CD4-positive, alpha-beta T cell (primary cell): ENCODE results near the gene SNX13. TPM values are rescaled to one million over a fixed set of nuclear protein-coding genes. Genes with fewer than 3 reads are reported as not detected.

Source experiments
- ATAC-seq: fragments of 200-7000 bp; cut with Tn5 transposase; one replicate; pipeline ENCODE4 v1.10.0; 2022; ENCODE audit warnings: mild to moderate bottlenecking; ENCODE audit not compliant: poor library complexity
- CTCF ChIA-PET: fragments of 350-600 bp; sonication (Branson Sonifier 250); formaldehyde crosslinking; loops from one replicate; lab custom pipeline; 2021; ENCODE audit warnings: antibody characterized with exemption, inconsistent platforms; lab: Charles Lee
- POLR2A ChIA-PET: fragments of 350-600 bp; sonication (Branson Sonifier 250); formaldehyde crosslinking; loops from one replicate; lab custom pipeline; 2021; ENCODE audit warnings: antibody characterized with exemption, inconsistent platforms; lab: Charles Lee
- DNase-seq, 14 experiments: peaks; one replicate each; pipeline ENCODE4 v3.0.0-alpha.2; 2013 to 2020; ENCODE audit warnings: mixed read lengths in 2 of 14
- H3K27ac ChIP-seq, 2 donors: one replicate each; pipeline versions ENCODE4 v1.5.1 to v1.7.0; 2013; ENCODE audit warnings: low read length in 2 of 2, low read depth in 1 of 2, mild to moderate bottlenecking in 1 of 2
- H3K27me3 ChIP-seq, 2 experiments: 1 replicate in 1 of 2; 2 replicates in 1 of 2; pipeline versions ENCODE4 v1.6.1 to v1.7.0; 2013; ENCODE audit warnings: low read length in 2 of 2, control low read depth in 1 of 2, mild to moderate bottlenecking in 1 of 2, moderate library complexity in 1 of 2; ENCODE audit not compliant: insufficient read depth in 2 of 2, control insufficient read depth in 1 of 2
- H3K36me3 ChIP-seq: one replicate; pipeline ENCODE4 v1.6.1; 2013; ENCODE audit warnings: low read length, control low read depth; ENCODE audit not compliant: insufficient read depth
- H3K4me1 ChIP-seq: one replicate; pipeline ENCODE4 v1.6.1; 2013; ENCODE audit warnings: low read length, control low read depth; ENCODE audit not compliant: insufficient read depth
- H3K4me3 ChIP-seq: one replicate; pipeline ENCODE4 v1.5.1; 2013; ENCODE audit warnings: mild to moderate bottlenecking, low read length, moderate library complexity
- H3K9me3 ChIP-seq, 2 experiments: 1 replicate in 1 of 2; 2 replicates in 1 of 2; pipeline versions ENCODE4 v1.6.1 to v1.7.0; 2013; ENCODE audit warnings: low read length in 2 of 2, mild to moderate bottlenecking in 2 of 2, control low read depth in 1 of 2, moderate library complexity in 1 of 2; ENCODE audit not compliant: control insufficient read depth in 1 of 2, insufficient read depth in 1 of 2
- H3K27ac Mint-ChIP-seq: one replicate; pipeline ENCODE4 v1.8.0; 2020; ENCODE audit warnings: mixed read lengths
- H3K27me3 Mint-ChIP-seq: one replicate; pipeline ENCODE4 v1.8.0; 2021; ENCODE audit warnings: mixed read lengths
- H3K36me3 Mint-ChIP-seq: one replicate; pipeline ENCODE4 v1.8.0; 2021; ENCODE audit warnings: low read depth, mixed read lengths
- H3K4me1 Mint-ChIP-seq: one replicate; pipeline ENCODE4 v1.8.0; 2021; ENCODE audit warnings: low read depth, mixed read lengths
- H3K4me3 Mint-ChIP-seq: one replicate; pipeline ENCODE4 v1.8.0; 2020; ENCODE audit warnings: mild to moderate bottlenecking, mixed read lengths
- H3K9me3 Mint-ChIP-seq: one replicate; pipeline ENCODE4 v1.8.0; 2020; ENCODE audit warnings: mixed read lengths
- CTCF ChIP-seq: fragments of 200-600 bp; IDR thresholded peaks from one replicate; pipeline ENCODE4 v1.8.0; 2022; ENCODE audit warnings: antibody characterized with exemption, mild to moderate bottlenecking
- intact Hi-C, 2 experiments: fragments of 100-400 bp; cut with DNase I in 1 of 2; cut with micrococcal nuclease in 1 of 2; formaldehyde crosslinking; loops; one replicate each; pipeline versions ENCODE4 v1.15.1 to v1.9.0; 2023 to 2025; cut with DNase I, micrococcal nuclease
- total RNA-seq, 174 experiments: library from RNA in 2 of 174; stranded (reverse) in 2 of 174; gene quantifications; one replicate each; pipeline ENCODE4 v1.2.3 and lab custom pipeline; 2021 to 2026

Gene SNX13
- total RNA-seq, 2 experiments from 2014 or later = 24.0 to 25.8 TPM

GRCh38 chr7:17771901-17772408 lies 168.3 kb downstream of the SNX13 start:
- Histone ChIP-seq H3K4me3 (no peak overlapping the region), H3K9me3 (no peaks in the 10 kb centered on the region), H3K36me3 (no peaks in the 10 kb centered on the region), H3K27ac (no peak overlapping the region), H3K4me1 (no peaks in the 10 kb centered on the region), H3K27me3 (no peaks in the 10 kb centered on the region)
- Mint-ChIP-seq H3K4me1 (no peaks in the 10 kb centered on the region), H3K4me3 (no peak overlapping the region), H3K27me3 (no peaks in the 10 kb centered on the region), H3K36me3 (no peaks in the 10 kb centered on the region), H3K9me3 (no peaks in the 10 kb centered on the region), H3K27ac (no peak overlapping the region)
- no peak for DNase-seq
- intact Hi-C loops = loop anchor here (2.0 to 10.0 kb wide), 2 partner anchors 573 to 1893 kb away; no protein-coding TSS in a partner anchor
- ChIA-PET CTCF (interaction anchor here (0.6 to 1.4 kb wide), 2 partner anchors 9 to 854 kb away, joined by 3 read pairs; no protein-coding TSS in a partner anchor), POLR2A (interaction anchor here (0.9 kb wide), 1 partner anchor 21 kb away, joined by 3 read pairs; no protein-coding TSS in a partner anchor)
- ATAC-seq = no peak
- no peak for TF ChIP-seq CTCF

- Mint-ChIP-seq H3K9me3 (no peaks in the 10 kb centered on the region), H3K36me3 (no peaks in the 10 kb centered on the region), H3K4me3 (no peak overlapping the region), H3K27me3 (no peaks in the 10 kb centered on the region), H3K27ac (no peak overlapping the region), H3K4me1 (no peaks in the 10 kb centered on the region)
- Histone ChIP-seq H3K36me3 (no peaks in the 10 kb centered on the region), H3K4me3 (no peak overlapping the region), H3K4me1 (no peaks in the 10 kb centered on the region), H3K27me3 (no peaks in the 10 kb centered on the region), H3K9me3 (no peaks in the 10 kb centered on the region), H3K27ac (no peak overlapping the region)
- ATAC-seq (no peak), DNase-seq (peak in 3 of 14 experiments; percentile 15 to 42 (median 39))
- intact Hi-C loops = loop anchor here (2.0 to 10.0 kb wide), 2 partner anchors 574 to 1894 kb away; no protein-coding TSS in a partner anchor
- no peak for TF ChIP-seq CTCF
- ChIA-PET POLR2A (interaction anchor here (1.0 kb wide), 1 partner anchor 9 kb away, joined by 3 read pairs; no protein-coding TSS in a partner anchor), CTCF (interaction anchor here (0.8 to 1.8 kb wide), 3 partner anchors 22 to 574 kb away, joined by 3 to 7 read pairs (median 3); no protein-coding TSS in a partner anchor)
Observed at GRCh38 chr7:17770710-17771375, 169.5 kb downstream of the SNX13 start.

- DNase-seq = peak in 13 of 14 experiments; percentile 6 to 67 (median 23)
- Mint-ChIP-seq H3K4me3 (no peak overlapping the region), H3K27ac (no peak overlapping the region), H3K36me3 (no peaks in the 10 kb centered on the region), H3K9me3 (no peaks in the 10 kb centered on the region), H3K4me1 (no peaks in the 10 kb centered on the region), H3K27me3 (no peaks in the 10 kb centered on the region)
- Histone ChIP-seq H3K27me3 (no peaks in the 10 kb centered on the region), H3K4me1 (no peaks in the 10 kb centered on the region), H3K9me3 (no peaks in the 10 kb centered on the region), H3K4me3 (no peak overlapping the region), H3K27ac (no peak overlapping the region), H3K36me3 (no peaks in the 10 kb centered on the region)
- TF ChIP-seq CTCF = peak; percentile 67
- ATAC-seq = no peak
- ChIA-PET POLR2A (interaction anchor here (1.0 kb wide), 1 partner anchor 10 kb away, joined by 3 read pairs; no protein-coding TSS in a partner anchor), CTCF (interaction anchor here (0.7 to 1.8 kb wide), 5 partner anchors 9 to 575 kb away, joined by 3 to 7 read pairs (median 3); no protein-coding TSS in a partner anchor)
- intact Hi-C loops = loop anchor here (2.0 to 10.0 kb wide), 2 partner anchors 575 to 1895 kb away; no protein-coding TSS in a partner anchor
Observed at GRCh38 chr7:17769918-17770317, 170.4 kb downstream of the SNX13 start.
